HUES64 (cell line): ENCODE measurements around the gene NDUFA1.
"Not testable (repeated sequence)": the region's sequence is repeated elsewhere in the genome, so short reads cannot be mapped to it uniquely, and the experiment has no call there.

Experiments
- H3K27ac ChIP-seq: 2 replicates; pipeline ENCODE4 v1.7.0; 2013; ENCODE audit warnings: low read depth, low read length, inconsistent platforms
- H3K27me3 ChIP-seq: 2 replicates; pipeline ENCODE4 v1.6.1; 2013; ENCODE audit warnings: mild to moderate bottlenecking, low read length; ENCODE audit not compliant: insufficient read depth
- H3K36me3 ChIP-seq: 2 replicates; pipeline ENCODE4 v1.6.1; 2013; ENCODE audit warnings: mild to moderate bottlenecking, low read length; ENCODE audit not compliant: insufficient read depth
- H3K4me1 ChIP-seq: 2 replicates; pipeline ENCODE4 v1.6.1; 2013; ENCODE audit warnings: mild to moderate bottlenecking, low read length, moderate library complexity; ENCODE audit not compliant: insufficient read depth
- H3K4me3 ChIP-seq: 2 replicates; pipeline ENCODE4 v1.5.1; 2013; ENCODE audit warnings: mild to moderate bottlenecking, low read length, moderate library complexity
- H3K9ac ChIP-seq: 2 replicates; pipeline ENCODE4 v1.6.1; 2013; ENCODE audit warnings: mild to moderate bottlenecking, low read depth, low read length
- H3K9me3 ChIP-seq: 2 replicates; pipeline ENCODE4 v1.6.1; 2013; ENCODE audit warnings: low read depth, low read length; ENCODE audit not compliant: insufficient read depth
- WGBS: fragments of 150-250, 120-280 bp; methylation state at CpG from one replicate; pipeline ENCODE4 v1.1.7; 2013; ENCODE audit warnings: missing lambda C conversion rate; 5-methylcytosine and 5-hydroxymethylcytosine counted together

The NDUFA1 gene

DNA sequence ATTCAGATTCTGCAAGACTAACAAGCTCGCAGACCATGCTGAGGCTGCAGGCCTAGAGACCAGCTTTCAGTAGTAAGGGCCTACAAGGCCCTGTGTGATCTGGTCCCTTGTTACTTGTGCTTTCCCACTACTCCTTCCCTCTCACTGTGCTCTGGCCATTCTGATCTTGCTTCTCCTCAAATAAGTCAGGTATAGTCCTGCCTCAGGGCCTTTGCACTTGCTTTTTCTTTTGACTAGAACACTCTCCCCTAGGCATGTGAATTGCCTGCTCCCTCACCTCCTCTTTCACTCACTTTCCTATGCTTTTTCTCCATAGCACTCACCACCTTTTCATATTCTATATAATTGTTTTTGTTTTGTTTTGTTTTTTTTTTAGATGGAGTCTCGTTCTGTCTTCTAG lies 46.2 kb downstream of the NDUFA1 start:
- no peaks in the 10 kb centered on the region for H3K9me3 ChIP-seq
- no peaks in the 10 kb centered on the region for H3K4me1 ChIP-seq
- H3K27ac ChIP-seq = no peak overlapping the region
- no peak overlapping the region for H3K4me3 ChIP-seq
- no peak overlapping the region for H3K9ac ChIP-seq
- WGBS = 88% methylated on average over 1 of the region's 2 CpGs
- H3K36me3 ChIP-seq = no peaks in the 10 kb centered on the region
- H3K27me3 ChIP-seq = no peaks in the 10 kb centered on the region

DNA sequence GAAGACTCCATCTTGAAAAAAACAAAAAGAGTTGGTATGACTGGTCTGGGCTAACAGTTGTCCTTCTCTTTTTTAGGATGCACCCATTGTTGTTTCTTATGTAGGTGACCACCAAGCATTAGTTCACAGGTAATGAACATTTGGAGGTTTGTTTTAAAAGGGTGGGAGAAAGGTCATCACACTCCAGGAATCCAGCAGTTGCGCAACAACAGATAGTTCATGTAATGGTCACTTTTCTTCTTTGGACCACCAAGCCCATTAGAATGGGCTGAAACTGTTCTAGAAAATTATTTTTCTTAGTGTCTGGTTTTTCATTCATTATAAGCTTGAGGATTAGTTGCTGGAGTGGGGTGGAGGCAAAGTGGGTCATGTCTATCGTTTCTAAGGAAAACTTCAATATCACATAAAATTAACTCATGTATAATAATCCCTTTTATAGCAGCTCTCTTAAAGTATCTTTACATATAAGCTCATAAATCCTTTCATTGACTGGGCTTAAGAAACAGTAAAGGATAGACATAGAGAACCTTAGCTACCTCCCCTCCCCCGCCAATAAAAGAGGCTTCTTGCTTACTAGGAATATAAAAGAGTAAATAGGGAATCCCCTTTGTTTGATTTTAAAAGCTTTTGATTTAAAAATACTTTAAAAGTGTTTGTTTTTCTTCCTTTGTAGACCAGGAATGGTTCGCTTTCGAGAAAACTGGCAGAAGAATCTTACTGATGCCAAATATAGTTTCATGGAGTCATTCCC lies 48.4 kb downstream of the NDUFA1 start:
- H3K9ac ChIP-seq = no peak overlapping the region
- no peaks in the 10 kb centered on the region for H3K4me1 ChIP-seq
- H3K9me3 ChIP-seq = no peaks in the 10 kb centered on the region
- H3K36me3 ChIP-seq = peaks cover 2% of the 10 kb centered on the region; the same call in 1 of the 2 replicates
- no peak overlapping the region for H3K27ac ChIP-seq
- H3K27me3 ChIP-seq = no peaks in the 10 kb centered on the region
- WGBS = 100% methylated on average over 1 of the region's 5 CpGs
- no peak overlapping the region for H3K4me3 ChIP-seq

DNA sequence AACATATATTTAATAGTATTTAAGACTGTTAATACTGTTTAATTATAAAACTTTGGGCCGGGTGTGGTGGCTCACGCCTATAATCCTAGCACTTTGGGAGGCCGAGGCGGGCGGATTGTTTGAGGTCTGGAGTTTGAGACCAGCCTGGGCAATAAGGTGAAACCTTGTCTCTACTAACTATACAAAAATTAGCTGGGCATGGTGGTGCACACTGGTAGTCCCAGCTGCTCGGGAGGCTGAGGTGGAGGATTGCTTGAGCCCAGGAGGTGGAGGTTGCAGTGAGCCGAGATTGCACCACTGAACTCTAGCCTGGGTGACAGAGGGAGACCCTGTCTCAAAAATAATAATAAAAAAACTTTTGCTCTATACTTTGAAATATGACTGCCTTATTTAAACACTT lies 50.8 kb downstream of the NDUFA1 start:
- H3K27me3 ChIP-seq, H3K36me3 ChIP-seq, H3K9me3 ChIP-seq, H3K4me1 ChIP-seq, H3K9ac ChIP-seq, H3K27ac ChIP-seq, H3K4me3 ChIP-seq: not testable (repeated sequence)
- WGBS = 100% methylated on average over 1 of the region's 7 CpGs
